ENCODE measurements around the gene FXYD5. TPM values are rescaled to one million over a fixed set of nuclear protein-coding genes. Genes with fewer than 3 reads are reported as not detected.
A peak's percentile ranks its signal among the peaks of the same experiment; 100 is the strongest.
"Not testable (repeated sequence)": the region's sequence is repeated elsewhere in the genome, so short reads cannot be mapped to it uniquely, and the experiment has no call there.

Gene FXYD5
- total RNA-seq, 1 experiment from 2014 or later: 385 TPM

- no peak for DNase-seq (ENCODE audit: low read depth)
Measured at GRCh38 chr19:35177377-35178274, 23.1 kb downstream of the FXYD5 start.

- no peak for DNase-seq (ENCODE audit: low read depth)
Measured at GRCh38 chr19:35178701-35179100, 24.2 kb downstream of the FXYD5 start.

DNA sequence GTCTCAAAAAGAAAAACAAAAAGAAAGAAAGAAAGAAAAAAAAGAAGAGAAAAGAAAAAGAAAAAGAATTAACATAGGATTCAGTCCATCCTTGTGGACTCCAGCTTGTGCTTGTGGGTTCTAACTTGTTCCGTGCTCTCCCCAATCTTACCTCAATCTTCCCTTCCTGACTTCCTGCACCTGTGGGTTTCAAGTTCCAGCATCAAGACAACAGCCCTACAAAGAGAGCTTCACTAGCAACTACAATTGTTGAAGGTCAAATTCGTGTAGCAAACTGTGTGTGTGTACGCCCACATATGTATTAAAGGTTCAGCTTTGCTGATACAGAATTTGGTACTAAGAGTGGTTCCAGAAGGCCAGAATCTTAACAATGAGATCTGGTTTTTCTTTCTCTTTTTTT is 25.3 kb downstream of the FXYD5 start:
- no peak for DNase-seq (ENCODE audit: low read depth)

DNA sequence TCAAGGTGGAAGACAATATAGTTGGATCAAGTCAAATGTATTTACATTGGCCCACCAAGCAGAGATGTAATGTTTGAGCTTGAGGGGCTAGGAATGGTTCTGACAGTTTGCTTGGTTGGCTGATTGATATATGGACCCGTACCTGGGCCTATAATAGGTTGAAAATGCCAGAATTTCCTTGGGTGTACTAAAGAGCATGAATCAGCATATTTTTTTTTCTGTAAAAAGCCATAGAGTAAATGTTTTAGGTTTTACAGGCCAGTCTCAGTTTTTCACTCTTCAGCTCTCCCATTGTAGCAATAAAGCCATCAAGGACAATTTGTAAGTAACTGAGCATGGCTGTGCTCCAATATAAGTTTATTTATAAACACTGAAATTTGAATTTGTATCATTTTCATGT is 26.9 kb downstream of the FXYD5 start:
- no peak for DNase-seq (ENCODE audit: low read depth)

GRCh38 chr19:35184267-35184666 is 29.7 kb downstream of the FXYD5 start:
- DNase-seq (ENCODE audit: low read depth): no peak

DNA sequence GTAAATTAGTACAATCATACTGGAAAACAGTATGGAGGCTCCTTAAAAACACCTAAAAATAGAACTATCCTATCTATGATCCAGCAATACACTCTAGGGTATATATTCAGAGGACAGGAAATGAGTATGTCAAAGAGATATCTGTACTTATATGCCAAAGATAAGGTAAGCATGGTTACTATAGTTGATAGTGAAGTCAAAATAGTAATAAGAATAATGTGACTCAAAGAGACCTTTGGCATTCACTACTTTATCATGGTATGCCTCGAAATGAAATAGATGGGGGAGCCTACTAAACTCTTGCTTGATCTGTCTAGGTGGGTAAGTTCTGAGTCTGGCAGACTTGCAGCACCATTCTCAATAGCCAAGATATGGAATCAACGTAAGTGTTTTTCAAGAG is 30.3 kb downstream of the FXYD5 start:
- no peak for DNase-seq (ENCODE audit: low read depth)

- DNase-seq (ENCODE audit: low read depth): peak; percentile 15
Measured at GRCh38 chr19:35194012-35194984, 39.8 kb downstream of the FXYD5 start.

DNA sequence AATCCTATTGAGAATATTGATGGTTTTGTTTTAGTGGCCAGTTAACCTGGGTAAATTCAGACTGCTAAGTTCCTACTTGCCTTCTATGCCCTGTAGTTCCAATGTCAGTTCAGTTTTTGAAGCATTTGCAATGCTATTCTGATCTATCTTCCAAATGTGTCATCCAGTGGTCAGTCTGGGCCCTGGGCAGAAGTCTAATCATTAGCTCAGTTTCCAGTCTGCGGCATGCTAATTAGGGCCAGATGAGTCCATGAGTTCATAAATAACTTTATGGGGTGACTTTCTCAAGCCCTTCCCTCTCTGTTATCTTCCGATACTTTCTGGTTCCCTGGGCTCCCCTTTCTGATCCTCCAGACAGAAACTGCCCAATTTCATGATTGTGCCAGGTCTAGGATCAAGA is 41.3 kb downstream of the FXYD5 start:
- DNase-seq (ENCODE audit: low read depth): no peak

DNA sequence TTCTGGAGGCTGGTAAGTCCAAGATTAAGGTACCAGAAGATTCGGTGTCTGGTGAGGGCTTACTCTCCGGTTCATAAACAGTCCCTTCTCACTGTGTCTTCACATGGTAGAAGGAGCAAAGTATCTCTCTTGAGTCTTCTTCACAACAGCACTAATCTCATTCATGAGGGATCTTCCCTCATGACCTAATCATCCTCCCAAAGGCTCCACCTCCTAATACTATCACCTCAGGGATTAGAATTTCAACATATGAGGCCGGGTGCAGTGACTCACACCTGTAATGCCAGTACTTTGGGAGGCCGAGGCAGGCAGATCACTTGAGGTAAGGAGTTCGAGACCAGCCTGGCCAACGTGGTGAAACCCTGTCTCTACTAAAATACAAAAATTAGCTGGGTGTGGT is 42.3 kb downstream of the FXYD5 start:
- DNase-seq (ENCODE audit: low read depth): not testable (repeated sequence)

DNA sequence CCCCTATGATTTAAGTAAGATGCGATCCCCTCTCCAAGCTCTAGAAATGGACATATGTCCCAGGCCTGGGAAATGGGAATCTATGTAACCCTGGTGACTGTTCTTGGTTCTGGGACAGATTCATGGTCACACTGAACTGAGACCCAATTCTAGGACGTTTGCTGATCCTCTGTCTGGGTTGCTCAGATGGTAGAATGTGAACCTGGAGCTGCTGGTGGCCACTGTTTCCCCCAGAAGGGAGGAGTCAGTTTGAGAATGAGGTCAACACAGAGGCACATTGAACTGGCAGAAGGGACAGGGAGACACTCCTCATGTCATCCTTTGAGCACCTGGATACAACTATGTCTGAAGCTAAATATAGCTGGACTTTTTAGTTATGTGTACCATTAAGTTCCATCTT is 44.9 kb downstream of the FXYD5 start:
- DNase-seq (ENCODE audit: low read depth): no peak

GRCh38 chr19:35202722-35203688 is 48.5 kb downstream of the FXYD5 start:
- no peak for DNase-seq (ENCODE audit: low read depth)

DNA sequence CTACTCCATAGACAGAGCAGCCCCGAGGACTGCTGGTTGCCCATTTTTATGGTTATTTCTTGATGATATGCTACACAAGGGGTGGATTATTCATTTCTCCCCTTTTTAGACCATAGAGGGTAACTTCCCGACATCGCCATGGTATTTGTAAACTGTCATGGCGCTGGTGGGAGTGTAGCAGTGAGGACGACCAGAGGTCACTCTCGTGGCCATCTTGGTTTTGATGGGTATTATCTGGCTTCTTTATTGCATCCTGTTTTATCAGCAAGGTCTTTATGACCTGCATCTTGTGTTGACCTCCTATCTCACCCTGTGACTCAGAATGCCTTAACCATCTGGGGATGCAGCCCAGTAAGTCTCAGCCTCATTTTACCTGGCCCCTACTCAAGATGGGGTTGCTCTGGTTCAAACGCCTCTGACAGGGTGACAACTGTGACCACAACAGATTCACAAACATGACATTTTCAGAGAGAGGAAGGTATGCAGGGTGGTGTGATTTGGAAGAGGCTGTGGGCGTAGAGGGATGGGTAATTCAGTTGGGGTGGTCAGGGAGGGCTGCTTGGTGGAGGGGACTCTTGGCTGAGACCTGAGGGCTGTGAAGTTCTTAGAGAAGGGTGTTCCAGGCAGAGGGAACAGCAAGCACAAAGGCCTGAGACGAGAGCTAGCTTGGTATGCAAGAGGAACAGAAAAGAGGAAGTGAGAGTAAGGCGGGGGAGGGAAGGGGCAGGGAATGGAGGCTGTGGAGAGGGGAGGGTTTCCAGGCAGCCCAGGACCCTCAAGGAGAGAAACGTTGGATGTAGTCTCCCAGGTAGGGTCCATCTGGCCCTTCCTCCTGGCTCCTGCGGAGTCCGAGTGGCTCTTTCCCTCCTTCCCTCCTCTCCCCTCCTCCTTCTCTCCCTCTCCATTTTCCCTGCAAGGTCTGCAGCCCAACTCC is 50.5 kb downstream of the FXYD5 start:
- no peak for DNase-seq (ENCODE audit: low read depth)

DNA sequence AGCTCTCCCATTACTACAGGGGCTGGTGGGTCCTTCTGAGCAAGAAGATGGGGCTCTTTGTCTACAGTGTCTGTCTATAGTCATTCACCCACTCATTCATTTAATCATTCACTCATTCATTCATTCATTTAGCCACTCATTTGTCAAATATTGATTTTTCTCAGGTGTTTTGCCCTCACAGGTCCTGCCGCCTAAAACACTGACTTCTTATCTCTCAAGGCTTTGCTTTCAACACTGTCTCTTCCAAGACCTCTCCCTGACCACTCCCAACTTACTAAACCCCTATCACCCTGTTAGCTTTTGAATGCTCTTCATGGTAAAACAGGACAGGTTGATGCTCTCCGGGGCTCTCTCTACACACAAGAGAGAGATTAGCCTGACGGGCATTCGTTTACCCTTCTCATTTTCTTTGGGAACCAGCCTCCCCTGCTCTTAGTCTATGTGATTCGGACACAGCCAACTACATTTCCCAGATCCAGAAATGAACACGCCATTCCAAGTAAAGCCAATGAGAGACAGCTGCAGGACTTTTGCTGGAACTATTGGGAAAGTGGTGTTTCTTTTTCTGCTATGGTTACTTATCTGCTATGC is 51.3 kb downstream of the FXYD5 start:
- no peak for DNase-seq (ENCODE audit: low read depth)

DNA sequence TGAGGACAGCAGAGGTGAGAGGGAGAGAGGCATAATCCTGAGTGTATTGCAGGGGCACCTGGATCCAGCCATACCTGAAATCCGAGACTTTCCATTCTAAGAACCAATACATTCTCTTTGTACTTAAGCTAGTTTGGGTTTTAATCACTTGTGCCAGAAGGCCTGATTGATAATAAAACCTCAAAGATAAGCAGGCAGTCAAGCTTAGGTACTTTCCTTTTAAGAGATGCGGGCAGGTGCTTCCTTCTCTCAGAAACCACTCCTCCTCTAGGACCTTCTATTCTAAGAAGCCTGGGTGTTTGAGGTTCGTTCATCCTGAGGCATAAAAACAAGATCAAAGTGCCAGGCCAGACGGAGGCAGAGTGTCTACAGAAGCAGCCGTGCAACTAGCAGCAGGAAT is 51.8 kb downstream of the FXYD5 start:
- DNase-seq (ENCODE audit: low read depth): no peak

DNA sequence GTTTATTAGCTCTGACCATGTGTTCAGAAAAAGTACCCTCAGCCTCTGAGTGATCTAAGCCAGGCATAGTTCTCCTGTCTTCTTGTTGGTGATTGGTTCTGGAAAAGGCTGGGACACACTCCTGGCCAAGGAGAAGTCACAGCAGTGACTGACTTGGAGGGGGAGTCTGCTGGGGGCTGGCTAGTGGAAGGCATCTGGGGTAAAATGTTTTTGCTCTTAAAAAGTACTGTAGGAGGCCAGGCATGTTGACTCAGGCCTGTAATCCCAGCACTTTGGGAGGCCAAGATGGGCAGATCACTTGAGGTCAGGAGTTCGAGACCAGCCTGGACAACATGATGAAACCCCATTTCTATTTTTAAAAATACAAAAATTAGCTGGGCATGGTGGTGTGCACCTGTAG is 52.3 kb downstream of the FXYD5 start:
- DNase-seq (ENCODE audit: low read depth): no peak

DNA sequence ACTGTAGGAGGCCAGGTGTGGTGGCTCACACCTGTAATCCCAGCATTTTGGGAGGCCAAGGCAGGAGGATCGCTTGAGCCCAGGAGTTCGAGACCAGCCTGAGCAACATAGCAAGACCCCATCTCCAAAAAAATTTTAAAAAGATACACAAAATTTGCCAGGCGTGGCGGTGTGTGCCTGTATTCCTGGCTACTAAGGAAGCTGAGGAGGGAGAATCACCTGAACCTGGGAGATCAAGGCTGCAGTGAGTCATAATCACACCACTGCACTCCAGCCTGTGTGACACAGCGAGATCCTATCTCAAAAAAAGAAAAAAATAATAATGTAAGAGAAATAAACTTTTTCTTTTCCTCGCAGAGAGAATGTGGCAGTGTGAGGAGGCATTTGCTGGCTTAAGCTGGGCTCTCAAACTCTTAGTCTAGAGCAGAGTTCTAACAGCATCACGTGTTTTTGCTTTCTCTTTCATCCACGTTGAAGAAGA is 52.9 kb downstream of the FXYD5 start:
- no peak for DNase-seq (ENCODE audit: low read depth)

DNA sequence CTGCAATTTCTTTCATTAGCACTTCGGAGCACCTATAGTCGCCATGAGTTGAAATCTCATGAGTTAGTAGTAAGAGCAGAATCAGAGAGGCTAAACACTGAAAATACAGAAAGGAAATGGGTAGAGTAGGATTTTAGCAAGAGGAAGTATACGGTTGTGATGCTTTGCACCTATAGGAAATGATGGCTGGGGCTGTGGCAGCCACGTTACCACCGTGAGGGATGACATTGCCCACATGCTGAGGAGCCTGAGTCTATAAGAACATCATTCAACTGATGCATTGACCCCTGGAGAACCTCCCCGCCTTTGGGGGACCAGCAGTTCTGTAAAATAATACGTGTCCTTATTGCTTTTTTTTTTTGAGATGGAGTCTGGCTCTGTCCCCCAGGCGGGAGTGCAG is 53.6 kb downstream of the FXYD5 start:
- DNase-seq (ENCODE audit: low read depth): no peak

- DNase-seq (ENCODE audit: low read depth): no peak
Measured at GRCh38 chr19:35209646-35210045, 55.1 kb downstream of the FXYD5 start.

- DNase-seq (ENCODE audit: low read depth): no peak
Measured at GRCh38 chr19:35211545-35212230, 57.2 kb downstream of the FXYD5 start.

Data from HT1080 (cell line).